Sigmoid colon (tissue), 4 donors: ENCODE measurements around the gene MSANTD2.

Experiments used
- CTCF ChIP-seq, 4 experiments: fragments of 450-650 bp in 3 of 4; fragments of 200-600 bp in 1 of 4; IDR thresholded peaks; one replicate each; pipeline ENCODE4 v1.5.1; 2016 to 2019; ENCODE audit warnings: antibody characterized with exemption in 4 of 4, mild to moderate bottlenecking in 3 of 4, moderate library complexity in 2 of 4
- EP300 ChIP-seq, 4 donors: sonication (generic); formaldehyde crosslinking; IDR thresholded peaks; one replicate each; pipeline ENCODE4 v1.6.1; 2017; ENCODE audit warnings: antibody characterized with exemption in 4 of 4
- POLR2A ChIP-seq, 2 donors: fragments of 450-650 bp; IDR thresholded peaks; one replicate each; pipeline ENCODE4 v1.6.1; 2016; ENCODE audit warnings: antibody characterized with exemption in 2 of 2, mild to moderate bottlenecking in 2 of 2, moderate library complexity in 2 of 2

DNA sequence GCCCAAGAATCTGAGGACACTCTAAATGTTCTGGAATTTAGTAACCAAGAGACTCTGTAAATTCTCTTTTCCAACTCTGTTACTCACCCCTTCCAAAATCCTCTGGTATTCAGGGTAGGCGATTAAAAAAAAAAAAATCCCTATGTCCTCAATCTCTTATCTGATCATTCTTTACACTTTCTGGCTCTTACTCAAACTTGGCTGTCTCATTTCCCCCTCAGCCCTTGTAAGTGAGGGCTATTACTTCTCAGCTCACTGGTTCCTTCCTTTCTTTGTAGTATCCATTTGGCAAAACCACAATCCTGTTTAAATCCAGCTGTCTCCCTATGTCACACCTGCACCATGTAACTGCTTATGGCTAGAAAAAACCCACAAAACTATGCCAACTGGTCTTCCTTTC is 12.7 kb upstream of the MSANTD2 start:
- TF ChIP-seq CTCF (IDR thresholded peaks at IDR 0.05) = no peak
- no peak for TF ChIP-seq POLR2A (IDR thresholded peaks at IDR 0.05)
- no peak for TF ChIP-seq EP300 (IDR thresholded peaks at IDR 0.05)
